ENCODE measurements around the gene ITGA8. TPM values are rescaled to one million over a fixed set of nuclear protein-coding genes. Genes with fewer than 3 reads are reported as not detected.

ITGA8 gene
- total and polyA plus RNA-seq, 9 of the 15 experiments (the other 6 are each of a cell fraction or from before 2014, with no cell fraction given) = 0.01 to 0.07 (median 0.04) TPM; not detected in 5

DNA sequence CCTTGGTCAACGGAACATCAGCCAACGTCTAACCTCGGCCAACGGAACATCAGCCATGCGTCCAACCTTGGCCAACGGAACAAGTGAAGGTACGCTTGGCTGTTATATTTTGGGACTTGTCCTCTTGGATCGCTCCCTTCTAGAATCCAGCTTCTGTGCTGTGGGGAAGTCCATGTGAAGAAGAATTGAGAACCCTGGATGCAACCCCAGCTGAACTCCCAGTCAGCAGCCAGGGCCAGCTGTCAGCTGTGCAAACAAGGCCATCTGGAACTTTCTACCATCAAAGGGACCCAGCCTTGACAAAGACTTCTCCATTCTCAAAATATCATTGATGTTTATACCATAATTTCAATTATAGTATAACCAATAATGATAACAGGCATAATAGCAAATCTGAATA lies 43.3 kb upstream of the ITGA8 start:
- no peak overlapping the region for H3K4me2 ChIP-seq (ENCODE audit: insufficient read depth, low read length)
- FAIRE-seq = no peak
- no peak for DNase-seq (ENCODE audit: extremely low read depth in 1 of 4, low spot score in 3 of 4)
- no peaks in the 10 kb centered on the region for H4K20me1 ChIP-seq (replicated peaks; ENCODE audit: control insufficient read depth, insufficient read depth, low read length)
- no TSS peak for BruUV-seq (replicated peaks)
- no peaks in the 10 kb centered on the region for H3K79me2 ChIP-seq (ENCODE audit: control insufficient read depth, insufficient read depth, low read length)
- H3K4me1 ChIP-seq (replicated peaks in 1 of 2; ENCODE audit: control insufficient read depth in 2 of 2, insufficient read depth in 2 of 2, low read length in 2 of 2) = peaks cover 0 to 2% of the 10 kb centered on the region in 2 experiments; a peak in 1 of 5 replicates
- no peak overlapping the region for H2AFZ ChIP-seq (ENCODE audit: low read depth, low read length)
- H3K9me3 ChIP-seq (replicated peaks; ENCODE audit: control insufficient read depth, insufficient read depth, low read depth, low read length) = no peaks in the 10 kb centered on the region
- CTCF ChIA-PET (ENCODE audit: low intra/inter-chr PET ratio) = no interaction called here
- no peaks in the 10 kb centered on the region for H3K9me1 ChIP-seq (ENCODE audit: control insufficient read depth, insufficient read depth, low read length)
- 74% methylated on average over 8 of the region's 8 CpGs for WGBS (ENCODE audit: insufficient coverage, low coverage, missing lambda C conversion rate)
- H3K27ac ChIP-seq (ENCODE audit: extremely low read depth, low read depth, low read length) = no peak overlapping the region
- H3K27me3 ChIP-seq (ENCODE audit: control insufficient read depth in 2 of 2, insufficient read depth in 2 of 2, low read length in 2 of 2) = no peaks in the 10 kb centered on the region
- TF ChIP-seq PHTF2 (CRISPR knock-in tag; IDR thresholded peaks at IDR 0.05) = no peak
- no peak for TF ChIP-seq TCFL5 (CRISPR knock-in tag; conservative IDR thresholded peaks at IDR 0.05)
- TF ChIP-seq ZBTB1 (CRISPR knock-in tag; IDR thresholded peaks at IDR 0.05; ENCODE audit: borderline replicate concordance, low read depth) = no peak
- TF ChIP-seq, protein P1, sequence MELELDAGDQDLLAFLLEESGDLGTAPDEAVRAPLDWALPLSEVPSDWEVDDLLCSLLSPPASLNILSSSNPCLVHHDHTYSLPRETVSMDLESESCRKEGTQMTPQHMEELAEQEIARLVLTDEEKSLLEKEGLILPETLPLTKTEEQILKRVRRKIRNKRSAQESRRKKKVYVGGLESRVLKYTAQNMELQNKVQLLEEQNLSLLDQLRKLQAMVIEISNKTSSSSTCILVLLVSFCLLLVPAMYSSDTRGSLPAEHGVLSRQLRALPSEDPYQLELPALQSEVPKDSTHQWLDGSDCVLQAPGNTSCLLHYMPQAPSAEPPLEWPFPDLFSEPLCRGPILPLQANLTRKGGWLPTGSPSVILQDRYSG (tag; conservative IDR thresholded peaks at IDR 0.05; ENCODE audit: low read depth) = no peak
- no peak for TF ChIP-seq CREBBP (IDR thresholded peaks at IDR 0.05; ENCODE audit: low read depth, low read length)
- TF ChIP-seq, protein P2, sequence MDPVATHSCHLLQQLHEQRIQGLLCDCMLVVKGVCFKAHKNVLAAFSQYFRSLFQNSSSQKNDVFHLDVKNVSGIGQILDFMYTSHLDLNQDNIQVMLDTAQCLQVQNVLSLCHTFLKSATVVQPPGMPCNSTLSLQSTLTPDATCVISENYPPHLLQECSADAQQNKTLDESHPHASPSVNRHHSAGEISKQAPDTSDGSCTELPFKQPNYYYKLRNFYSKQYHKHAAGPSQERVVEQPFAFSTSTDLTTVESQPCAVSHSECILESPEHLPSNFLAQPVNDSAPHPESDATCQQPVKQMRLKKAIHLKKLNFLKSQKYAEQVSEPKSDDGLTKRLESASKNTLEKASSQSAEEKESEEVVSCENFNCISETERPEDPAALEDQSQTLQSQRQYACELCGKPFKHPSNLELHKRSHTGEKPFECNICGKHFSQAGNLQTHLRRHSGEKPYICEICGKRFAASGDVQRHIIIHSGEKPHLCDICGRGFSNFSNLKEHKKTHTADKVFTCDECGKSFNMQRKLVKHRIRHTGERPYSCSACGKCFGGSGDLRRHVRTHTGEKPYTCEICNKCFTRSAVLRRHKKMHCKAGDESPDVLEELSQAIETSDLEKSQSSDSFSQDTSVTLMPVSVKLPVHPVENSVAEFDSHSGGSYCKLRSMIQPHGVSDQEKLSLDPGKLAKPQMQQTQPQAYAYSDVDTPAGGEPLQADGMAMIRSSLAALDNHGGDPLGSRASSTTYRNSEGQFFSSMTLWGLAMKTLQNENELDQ (CRISPR knock-in tag; IDR thresholded peaks at IDR 0.05; ENCODE audit: borderline replicate concordance) = no peak
- TF ChIP-seq, protein P3, sequence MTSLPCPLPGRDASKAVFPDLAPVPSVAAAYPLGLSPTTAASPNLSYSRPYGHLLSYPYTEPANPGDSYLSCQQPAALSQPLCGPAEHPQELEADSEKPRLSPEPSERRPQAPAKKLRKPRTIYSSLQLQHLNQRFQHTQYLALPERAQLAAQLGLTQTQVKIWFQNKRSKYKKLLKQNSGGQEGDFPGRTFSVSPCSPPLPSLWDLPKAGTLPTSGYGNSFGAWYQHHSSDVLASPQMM (CRISPR knock-in tag; IDR thresholded peaks at IDR 0.05) = no peak
- TF ChIP-seq NR3C1 (CRISPR knock-in tag; IDR thresholded peaks at IDR 0.05) = no peak
- TF ChIP-seq, protein P4, sequence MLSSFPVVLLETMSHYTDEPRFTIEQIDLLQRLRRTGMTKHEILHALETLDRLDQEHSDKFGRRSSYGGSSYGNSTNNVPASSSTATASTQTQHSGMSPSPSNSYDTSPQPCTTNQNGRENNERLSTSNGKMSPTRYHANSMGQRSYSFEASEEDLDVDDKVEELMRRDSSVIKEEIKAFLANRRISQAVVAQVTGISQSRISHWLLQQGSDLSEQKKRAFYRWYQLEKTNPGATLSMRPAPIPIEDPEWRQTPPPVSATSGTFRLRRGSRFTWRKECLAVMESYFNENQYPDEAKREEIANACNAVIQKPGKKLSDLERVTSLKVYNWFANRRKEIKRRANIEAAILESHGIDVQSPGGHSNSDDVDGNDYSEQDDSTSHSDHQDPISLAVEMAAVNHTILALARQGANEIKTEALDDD (IDR thresholded peaks at IDR 0.05) = no peak
- TF ChIP-seq, protein P5, sequence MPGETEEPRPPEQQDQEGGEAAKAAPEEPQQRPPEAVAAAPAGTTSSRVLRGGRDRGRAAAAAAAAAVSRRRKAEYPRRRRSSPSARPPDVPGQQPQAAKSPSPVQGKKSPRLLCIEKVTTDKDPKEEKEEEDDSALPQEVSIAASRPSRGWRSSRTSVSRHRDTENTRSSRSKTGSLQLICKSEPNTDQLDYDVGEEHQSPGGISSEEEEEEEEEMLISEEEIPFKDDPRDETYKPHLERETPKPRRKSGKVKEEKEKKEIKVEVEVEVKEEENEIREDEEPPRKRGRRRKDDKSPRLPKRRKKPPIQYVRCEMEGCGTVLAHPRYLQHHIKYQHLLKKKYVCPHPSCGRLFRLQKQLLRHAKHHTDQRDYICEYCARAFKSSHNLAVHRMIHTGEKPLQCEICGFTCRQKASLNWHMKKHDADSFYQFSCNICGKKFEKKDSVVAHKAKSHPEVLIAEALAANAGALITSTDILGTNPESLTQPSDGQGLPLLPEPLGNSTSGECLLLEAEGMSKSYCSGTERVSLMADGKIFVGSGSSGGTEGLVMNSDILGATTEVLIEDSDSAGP (CRISPR knock-in tag; IDR thresholded peaks at IDR 0.05) = no peak
- TF ChIP-seq, protein P6, sequence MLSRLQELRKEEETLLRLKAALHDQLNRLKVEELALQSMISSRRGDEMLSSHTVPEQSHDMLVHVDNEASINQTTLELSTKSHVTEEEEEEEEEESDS (CRISPR knock-in tag; IDR thresholded peaks at IDR 0.05) = no peak
- no peak for TF ChIP-seq ZNF24 (IDR thresholded peaks at IDR 0.05)
- no peak for TF ChIP-seq ZNF232 (CRISPR knock-in tag; IDR thresholded peaks at IDR 0.05)
- TF ChIP-seq ZNF76 (CRISPR knock-in tag; IDR thresholded peaks at IDR 0.05; ENCODE audit: borderline replicate concordance) = no peak
- H3K4me3 ChIP-seq = no peak overlapping the region
- no peak overlapping the region for H3K9ac ChIP-seq (ENCODE audit: insufficient read depth in 1 of 2, low read depth in 2 of 2, low read length in 2 of 2)
- in situ Hi-C loops (cut with MboI) (no loop called here), intact Hi-C loops (cut with micrococcal nuclease) (no loop called here)
- no peaks in the 10 kb centered on the region for H3K36me3 ChIP-seq (ENCODE audit: control insufficient read depth, insufficient read depth, low read length)
- no peak for ATAC-seq
- POLR2A ChIA-PET = no interaction called here
